GM18951 (cell line): ENCODE measurements around the gene LHPP.

Experiments used
- POLR2A ChIP-seq: IDR thresholded peaks from 4 replicates; pipeline ENCODE4 v1.6.1; 2011; ENCODE audit warnings: mild to moderate bottlenecking; ENCODE audit not compliant: insufficient read length, insufficient read depth; ENCODE audit errors: extremely low read depth
- in situ Hi-C: fragments of 300-500 bp; cut with MboI; formaldehyde crosslinking; loops from one replicate; pipeline ENCODE4 v1.12.0; 2022; ENCODE audit warnings: low sequenced_read_pairs, mixed read lengths, inconsistent platforms; ENCODE audit not compliant: unreplicated experiment

The LHPP gene

DNA sequence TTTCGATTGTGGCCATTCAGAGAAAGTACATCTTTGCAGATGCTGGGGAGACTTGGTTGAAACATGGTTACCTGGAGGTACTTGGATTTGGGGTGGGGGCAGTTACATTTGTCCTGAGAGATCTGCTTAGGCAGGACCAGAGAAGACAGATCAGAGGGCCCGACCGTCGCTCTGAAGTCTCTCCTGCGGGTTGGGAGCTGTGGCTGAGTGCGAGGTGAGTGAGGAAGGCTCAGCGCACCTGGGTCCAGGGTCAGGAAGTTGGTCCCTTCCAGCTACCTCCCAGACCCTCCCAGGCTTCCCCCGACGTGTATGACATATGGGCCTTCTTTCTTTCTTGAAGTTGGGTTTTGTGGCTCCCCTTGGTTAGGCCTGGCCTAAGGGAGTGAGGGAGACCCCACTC, 56.3 kb downstream of the LHPP start:
- in situ Hi-C loops: no loop called here

DNA sequence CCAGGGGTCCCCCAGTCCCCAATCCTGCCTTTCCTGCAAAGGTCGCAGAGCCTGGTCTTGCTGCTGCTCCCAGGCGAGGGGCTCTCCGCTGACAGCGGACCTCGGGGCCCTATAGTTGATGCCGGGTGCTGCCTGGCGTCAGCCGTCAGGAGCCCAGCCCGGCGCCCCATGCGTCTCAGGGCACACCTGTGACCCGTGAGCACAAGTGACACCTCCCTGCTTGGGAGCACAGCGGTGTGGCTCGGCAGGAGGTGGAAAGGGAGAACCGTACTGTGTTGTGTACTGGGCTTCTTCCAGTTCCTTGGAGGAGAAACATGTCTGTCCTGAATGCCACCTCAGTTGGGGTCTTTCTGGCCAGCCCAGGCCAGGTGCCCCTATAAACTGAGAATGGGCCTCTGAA, 56.7 kb downstream of the LHPP start:
- in situ Hi-C loops: no loop called here
- TF ChIP-seq POLR2A: no peak

More for the DNA sequence above, 56.3 kb downstream of the LHPP start:
- no peak for TF ChIP-seq POLR2A

DNA sequence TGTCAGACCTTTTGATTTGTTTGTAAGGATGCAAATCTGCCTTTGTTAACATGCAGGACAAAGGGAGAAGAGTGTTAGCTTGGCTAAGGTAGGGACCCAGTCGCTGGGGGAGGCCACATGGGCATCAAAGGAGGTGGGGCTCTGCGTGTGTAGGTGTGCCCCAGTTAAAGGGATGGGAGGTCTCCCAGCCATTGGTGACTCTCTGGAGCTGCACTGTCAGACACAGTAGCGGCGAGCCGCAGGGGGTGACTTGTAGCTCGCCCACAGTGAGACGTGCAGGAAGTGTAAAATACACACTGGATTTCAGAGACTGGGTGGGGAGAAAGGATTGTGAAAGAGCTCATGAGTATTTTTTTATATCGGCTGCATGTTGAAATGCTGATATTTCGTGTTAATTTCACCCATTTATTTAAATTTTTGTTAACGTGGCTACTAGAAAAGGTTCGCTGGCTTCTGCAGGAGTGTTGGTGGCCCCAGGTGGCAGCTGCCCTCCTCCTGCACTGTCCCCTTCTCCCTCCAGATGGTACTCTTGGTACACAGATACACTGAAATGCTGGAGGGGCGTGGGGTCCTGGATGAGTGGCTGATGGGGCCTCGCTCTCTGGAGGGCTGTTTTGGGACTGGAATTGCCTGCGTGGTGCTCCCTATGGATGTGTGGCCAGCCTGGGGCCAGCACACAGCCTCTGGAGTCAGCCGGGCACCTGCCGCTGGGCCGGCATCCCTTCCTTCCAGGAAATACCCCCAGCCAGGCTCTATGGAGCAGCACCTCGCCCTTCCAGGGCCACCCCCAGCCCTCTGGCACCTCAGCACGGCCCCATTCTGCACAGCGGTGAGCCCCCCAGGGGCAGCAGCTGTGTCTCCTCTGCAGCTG, 59.2 kb downstream of the LHPP start:
- no peak for TF ChIP-seq POLR2A
- in situ Hi-C loops: no loop called here

DNA sequence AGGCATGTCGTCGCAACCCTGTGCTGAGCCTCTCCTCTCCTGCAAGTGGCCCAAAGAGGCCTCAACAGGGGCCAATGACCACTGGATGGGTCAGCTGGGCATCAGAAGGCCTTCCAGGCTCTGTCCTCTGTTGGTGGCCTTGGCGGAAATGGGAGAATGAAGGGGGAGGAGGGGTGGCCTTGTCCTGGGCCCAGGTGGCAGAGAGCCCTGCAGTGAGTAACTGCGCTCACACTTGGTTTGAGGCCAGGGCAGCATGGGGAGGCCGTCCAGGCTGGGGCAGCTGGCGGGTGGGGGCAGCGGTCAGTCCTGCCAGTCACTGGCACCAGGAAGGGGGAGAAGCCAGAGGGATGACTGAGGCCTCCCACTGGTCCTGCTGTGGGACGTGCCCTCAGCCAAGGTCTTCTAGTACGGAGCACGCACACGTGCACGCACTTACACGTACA, 59.8 kb downstream of the LHPP start:
- no peak for TF ChIP-seq POLR2A
- in situ Hi-C loops: no loop called here

- in situ Hi-C loops: no loop called here
- no peak for TF ChIP-seq POLR2A
These were observed 60.7 kb downstream of the LHPP start for GRCh38 chr10:124522131-124522932.

DNA sequence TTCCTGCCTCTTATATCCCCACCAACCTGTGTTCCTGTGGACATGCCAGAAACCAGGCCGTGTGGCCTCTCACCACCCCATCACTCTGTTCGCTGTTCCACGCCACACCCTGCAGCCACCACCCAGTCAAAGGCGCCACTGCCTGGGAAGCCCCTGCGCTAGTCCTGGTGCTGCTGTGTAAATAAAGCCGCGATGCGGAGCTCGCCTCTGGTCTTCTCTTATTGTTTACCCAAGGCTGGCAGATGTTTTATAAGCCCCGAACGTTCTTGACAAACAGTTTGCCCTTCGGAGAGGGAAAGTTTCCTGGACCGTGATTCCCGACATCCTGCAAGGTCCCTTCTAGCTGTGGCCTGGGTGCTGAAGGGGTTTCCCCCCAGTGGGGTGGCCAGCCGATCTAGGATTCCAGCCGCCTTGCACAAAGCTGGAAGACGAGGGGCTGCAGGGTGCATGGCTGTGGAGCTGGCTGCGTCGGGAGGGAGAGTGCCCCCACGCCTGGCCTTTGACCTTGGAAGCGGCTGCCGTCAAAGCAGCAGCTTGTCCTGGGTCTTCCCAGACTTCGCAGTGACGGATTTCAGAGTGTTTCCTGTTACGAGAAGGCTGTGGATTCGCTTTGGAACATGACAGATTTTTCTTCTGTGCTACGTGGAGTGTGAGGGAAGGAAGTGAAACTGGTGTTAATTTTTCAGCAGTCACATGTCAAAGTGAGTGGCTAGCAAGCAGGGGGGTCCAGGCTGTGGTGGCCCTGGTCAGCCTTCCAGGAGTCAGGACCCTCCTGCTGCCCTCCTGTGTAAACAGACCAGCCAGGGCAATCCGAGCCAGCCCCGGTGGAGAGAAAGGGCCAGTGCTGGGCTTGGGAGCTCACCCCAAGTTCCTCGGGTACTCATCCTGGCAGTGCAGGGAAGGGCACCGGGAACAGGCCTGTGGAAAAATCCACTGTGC, 61.6 kb downstream of the LHPP start:
- in situ Hi-C loops: no loop called here
- TF ChIP-seq POLR2A: no peak

DNA sequence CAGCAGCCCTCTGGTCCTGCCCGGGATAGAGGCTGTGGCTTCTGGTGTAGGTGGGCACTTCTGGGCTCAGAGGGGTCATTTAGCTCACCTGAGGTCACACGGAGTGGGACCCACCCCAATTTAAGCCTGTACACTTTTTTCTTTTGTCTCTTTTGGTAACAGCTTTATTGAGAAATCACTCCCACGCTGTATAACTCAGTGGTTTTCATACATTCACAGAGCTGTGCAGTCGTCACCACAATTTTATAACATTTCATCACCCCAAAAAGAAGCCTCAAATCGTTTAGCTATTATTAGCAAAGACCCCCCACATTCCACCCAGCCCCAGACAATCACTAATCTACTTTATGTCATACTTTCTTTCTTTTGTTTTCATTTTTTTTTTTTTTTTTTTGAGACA, 62.3 kb downstream of the LHPP start:
- no peak for TF ChIP-seq POLR2A
- in situ Hi-C loops: no loop called here

DNA sequence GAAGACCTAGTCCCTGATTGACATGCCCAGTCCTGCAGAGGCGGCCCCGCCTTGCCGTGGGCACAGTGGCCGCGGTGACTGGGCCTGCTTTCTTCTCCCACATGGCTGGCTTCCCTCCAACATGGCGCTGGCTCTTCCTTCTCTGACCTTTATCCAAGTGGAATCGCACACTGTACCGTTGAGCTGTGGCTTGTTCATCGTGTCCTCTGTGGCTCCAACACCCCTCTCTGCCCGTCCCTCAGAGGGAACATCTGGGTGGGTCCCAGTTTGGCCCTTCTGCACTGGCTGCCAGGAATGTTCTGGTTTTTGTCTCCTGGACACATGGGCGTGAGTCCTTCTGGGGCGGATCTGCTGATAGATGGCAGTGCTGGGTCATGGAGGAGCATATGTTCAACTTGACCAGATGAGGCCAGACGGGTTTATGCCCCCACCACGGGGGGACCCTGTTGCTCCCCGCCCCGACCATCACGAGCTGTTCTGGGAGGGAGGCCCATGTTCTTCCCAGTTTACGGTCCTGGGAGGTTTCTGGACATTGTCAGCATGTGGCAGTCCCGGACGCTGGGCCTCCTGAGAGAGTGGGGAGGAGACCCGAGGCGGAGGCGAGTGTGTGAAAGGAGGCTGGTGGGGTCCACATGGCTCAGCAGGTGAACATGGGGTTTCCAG, 63.5 kb downstream of the LHPP start:
- no peak for TF ChIP-seq POLR2A
- in situ Hi-C loops: loop anchor here (25.0 kb wide), 1 partner anchor 312 kb away; no protein-coding TSS in a partner anchor

- in situ Hi-C loops: loop anchor here (25.0 kb wide), 1 partner anchor 311 kb away; no protein-coding TSS in a partner anchor
- TF ChIP-seq POLR2A: no peak
These were observed 64.4 kb downstream of the LHPP start for GRCh38 chr10:124525751-124526600.

- TF ChIP-seq POLR2A: no peak
- in situ Hi-C loops: loop anchor here (25.0 kb wide), 1 partner anchor 311 kb away; no protein-coding TSS in a partner anchor
These were observed 65.1 kb downstream of the LHPP start for GRCh38 chr10:124526621-124527267.

- in situ Hi-C loops: loop anchor here (25.0 kb wide), 1 partner anchor 309 kb away; no protein-coding TSS in a partner anchor
- no peak for TF ChIP-seq POLR2A
These were observed 66.3 kb downstream of the LHPP start for GRCh38 chr10:124527874-124528395.
